GM12878 (cell line): ENCODE measurements around the gene CMTM2. TPM values are rescaled to one million over a fixed set of nuclear protein-coding genes. Genes with fewer than 3 reads are reported as not detected.

Source experiments
- BHLHE40 ChIP-seq, 2 experiments: fragments of 450-650 bp in 1 of 2; IDR thresholded peaks; 2 replicates each; pipeline ENCODE4 v1.6.1; 2011 to 2017; ENCODE audit warnings: low read depth in 2 of 2, borderline replicate concordance in 1 of 2, improper control_type of control experiment in 1 of 2, low read length in 1 of 2, mild to moderate bottlenecking in 1 of 2
- CHD1 ChIP-seq: IDR thresholded peaks from 2 replicates; pipeline ENCODE4 v1.6.1; 2012; ENCODE audit warnings: low read depth, low read length, improper control_type of control experiment
- EGR1 ChIP-seq, 2 experiments: IDR thresholded peaks; 1 replicate in 1 of 2; 2 replicates in 1 of 2; pipeline ENCODE4 v1.6.1; 2011 to 2012; ENCODE audit warnings: low read depth in 2 of 2, low read length in 2 of 2, borderline replicate concordance in 1 of 2, mild to moderate bottlenecking in 1 of 2, moderate library complexity in 1 of 2
- MTA2 ChIP-seq: fragments of 450-650 bp; IDR thresholded peaks from 2 replicates; pipeline ENCODE4 v1.6.1; 2016; ENCODE audit warnings: low read depth, mild to moderate bottlenecking, moderate library complexity
- NRF1 ChIP-seq: conservative IDR thresholded peaks from 2 replicates; pipeline ENCODE4 v1.6.1; 2011; ENCODE audit warnings: mild to moderate bottlenecking, low read depth, low read length, improper control_type of control experiment
- PAX8 ChIP-seq: fragments of 450-650 bp; IDR thresholded peaks from 2 replicates; pipeline ENCODE4 v1.6.1; 2017; ENCODE audit warnings: mild to moderate bottlenecking, moderate library complexity
- POU2F2 ChIP-seq: IDR thresholded peaks from 3 replicates; pipeline ENCODE4 v1.6.1; 2011; ENCODE audit warnings: low read depth, mild to moderate bottlenecking, low read length, borderline replicate concordance
- RAD51 ChIP-seq: fragments of 450-650 bp; IDR thresholded peaks from 2 replicates; pipeline ENCODE4 v1.6.1; 2016; ENCODE audit warnings: moderate library complexity, mild to moderate bottlenecking, inconsistent platforms
- SMAD5 ChIP-seq: IDR thresholded peaks from 2 replicates; pipeline ENCODE4 v1.6.1; 2016; ENCODE audit warnings: antibody characterized with exemption, low read depth
- TAF1 ChIP-seq: IDR thresholded peaks from 2 replicates; pipeline ENCODE4 v1.6.1; 2011; ENCODE audit warnings: mild to moderate bottlenecking, low read depth, low read length, borderline replicate concordance
- USF2 ChIP-seq: IDR thresholded peaks from 2 replicates; pipeline ENCODE4 v1.6.1; 2011; ENCODE audit warnings: low read depth, low read length, improper control_type of control experiment, borderline replicate concordance
- ZNF207 ChIP-seq: fragments of 450-650 bp; IDR thresholded peaks from 2 replicates; pipeline ENCODE4 v1.6.1; 2014; ENCODE audit warnings: antibody characterized with exemption, mild to moderate bottlenecking, borderline replicate concordance
- ZZZ3 ChIP-seq: IDR thresholded peaks from 2 replicates; pipeline ENCODE4 v1.6.1; 2011; ENCODE audit warnings: low read depth; ENCODE audit not compliant: control insufficient read depth, insufficient read length
- polyA plus RNA-seq, 11 experiments: library from polyadenylated mRNA; depleted of rRNA in 4 of 11; unstranded in 6 of 11; stranded (reverse) in 5 of 11; fragments of >200 nt; fragmentation: Nextera tagmentation in 4 of 11; fragmentation: Illumina TruSeq in 1 of 11; extraction: Ambion mirVana in 4 of 11; extraction: Trizol in 1 of 11; gene quantifications; 1 replicate in 1 of 11; 2 replicates in 10 of 11; pipeline versions ENCODE4 v1.2.1 to v1.2.3, GENCODE V29; 2011 to 2016; ENCODE audit warnings: inconsistent platforms in 2 of 11, missing spikeins in 2 of 11, low read depth in 1 of 11
- total RNA-seq, 4 experiments: library from RNA; depleted of rRNA in 3 of 4; stranded (reverse); fragments of >200 nt in 3 of 4; fragmentation: Illumina TruSeq in 1 of 4; extraction: Trizol in 1 of 4; gene quantifications; 2 replicates each; pipeline versions ENCODE4 v1.2.1 to v1.2.3, GENCODE V29; 2013 to 2021
- TF ChIP-seq, protein P1 (sequence below): fragments of 450-650 bp; formaldehyde crosslinking; IDR thresholded peaks from 2 replicates; pipeline ENCODE4 v1.4.0; 2020; ENCODE audit warnings: mild to moderate bottlenecking, moderate library complexity
- TF ChIP-seq, protein P2 (sequence below): fragments of 450-650 bp; IDR thresholded peaks from 2 replicates; pipeline ENCODE4 v1.6.1; 2017; ENCODE audit warnings: antibody characterized with exemption, mild to moderate bottlenecking, moderate library complexity
- TF ChIP-seq, protein P3 (sequence below): fragments of 450-650 bp; IDR thresholded peaks from 2 replicates; pipeline ENCODE4 v1.6.1; 2016; ENCODE audit warnings: mild to moderate bottlenecking

Gene CMTM2
- total and polyA plus RNA-seq, 10 of the 15 experiments (the other 5 are each of a cell fraction or from before 2014, with no cell fraction given): 0.26 to 0.34 TPM; not detected in 8

GRCh38 chr16:66603537-66604375, 24.5 kb downstream of the CMTM2 start (continued):
- TF ChIP-seq, protein P1, sequence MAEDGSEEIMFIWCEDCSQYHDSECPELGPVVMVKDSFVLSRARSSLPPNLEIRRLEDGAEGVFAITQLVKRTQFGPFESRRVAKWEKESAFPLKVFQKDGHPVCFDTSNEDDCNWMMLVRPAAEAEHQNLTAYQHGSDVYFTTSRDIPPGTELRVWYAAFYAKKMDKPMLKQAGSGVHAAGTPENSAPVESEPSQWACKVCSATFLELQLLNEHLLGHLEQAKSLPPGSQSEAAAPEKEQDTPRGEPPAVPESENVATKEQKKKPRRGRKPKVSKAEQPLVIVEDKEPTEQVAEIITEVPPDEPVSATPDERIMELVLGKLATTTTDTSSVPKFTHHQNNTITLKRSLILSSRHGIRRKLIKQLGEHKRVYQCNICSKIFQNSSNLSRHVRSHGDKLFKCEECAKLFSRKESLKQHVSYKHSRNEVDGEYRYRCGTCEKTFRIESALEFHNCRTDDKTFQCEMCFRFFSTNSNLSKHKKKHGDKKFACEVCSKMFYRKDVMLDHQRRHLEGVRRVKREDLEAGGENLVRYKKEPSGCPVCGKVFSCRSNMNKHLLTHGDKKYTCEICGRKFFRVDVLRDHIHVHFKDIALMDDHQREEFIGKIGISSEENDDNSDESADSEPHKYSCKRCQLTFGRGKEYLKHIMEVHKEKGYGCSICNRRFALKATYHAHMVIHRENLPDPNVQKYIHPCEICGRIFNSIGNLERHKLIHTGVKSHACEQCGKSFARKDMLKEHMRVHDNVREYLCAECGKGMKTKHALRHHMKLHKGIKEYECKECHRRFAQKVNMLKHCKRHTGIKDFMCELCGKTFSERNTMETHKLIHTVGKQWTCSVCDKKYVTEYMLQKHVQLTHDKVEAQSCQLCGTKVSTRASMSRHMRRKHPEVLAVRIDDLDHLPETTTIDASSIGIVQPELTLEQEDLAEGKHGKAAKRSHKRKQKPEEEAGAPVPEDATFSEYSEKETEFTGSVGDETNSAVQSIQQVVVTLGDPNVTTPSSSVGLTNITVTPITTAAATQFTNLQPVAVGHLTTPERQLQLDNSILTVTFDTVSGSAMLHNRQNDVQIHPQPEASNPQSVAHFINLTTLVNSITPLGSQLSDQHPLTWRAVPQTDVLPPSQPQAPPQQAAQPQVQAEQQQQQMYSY (CRISPR knock-in tag): no peak
- no peak for TF ChIP-seq ZZZ3
- no peak for TF ChIP-seq TAF1
- peak in 1 of 2 experiments; percentile 45; a peak in 1 of 3 replicates for TF ChIP-seq EGR1 (IDR thresholded peaks at IDR 0.05; ENCODE audit: borderline replicate concordance in 1 of 2, low read depth in 2 of 2, low read length in 2 of 2)
- peak; percentile 34 to 75; a peak in 2 of 4 replicates for TF ChIP-seq BHLHE40 (IDR thresholded peaks at IDR 0.05; ENCODE audit: borderline replicate concordance in 1 of 2, low read depth in 2 of 2, low read length in 1 of 2)
- TF ChIP-seq NRF1: 0 out of 2 replicates have a peak, but pooled peaks have one; percentile 14
- TF ChIP-seq USF2: no peak; the same call in 1 of the 2 replicates
- TF ChIP-seq RAD51: no peak
- TF ChIP-seq SMAD5: no peak
- TF ChIP-seq PAX8: no peak
- peak; percentile 52; the same call in 1 of the 2 replicates for TF ChIP-seq MTA2
- TF ChIP-seq, protein P2, sequence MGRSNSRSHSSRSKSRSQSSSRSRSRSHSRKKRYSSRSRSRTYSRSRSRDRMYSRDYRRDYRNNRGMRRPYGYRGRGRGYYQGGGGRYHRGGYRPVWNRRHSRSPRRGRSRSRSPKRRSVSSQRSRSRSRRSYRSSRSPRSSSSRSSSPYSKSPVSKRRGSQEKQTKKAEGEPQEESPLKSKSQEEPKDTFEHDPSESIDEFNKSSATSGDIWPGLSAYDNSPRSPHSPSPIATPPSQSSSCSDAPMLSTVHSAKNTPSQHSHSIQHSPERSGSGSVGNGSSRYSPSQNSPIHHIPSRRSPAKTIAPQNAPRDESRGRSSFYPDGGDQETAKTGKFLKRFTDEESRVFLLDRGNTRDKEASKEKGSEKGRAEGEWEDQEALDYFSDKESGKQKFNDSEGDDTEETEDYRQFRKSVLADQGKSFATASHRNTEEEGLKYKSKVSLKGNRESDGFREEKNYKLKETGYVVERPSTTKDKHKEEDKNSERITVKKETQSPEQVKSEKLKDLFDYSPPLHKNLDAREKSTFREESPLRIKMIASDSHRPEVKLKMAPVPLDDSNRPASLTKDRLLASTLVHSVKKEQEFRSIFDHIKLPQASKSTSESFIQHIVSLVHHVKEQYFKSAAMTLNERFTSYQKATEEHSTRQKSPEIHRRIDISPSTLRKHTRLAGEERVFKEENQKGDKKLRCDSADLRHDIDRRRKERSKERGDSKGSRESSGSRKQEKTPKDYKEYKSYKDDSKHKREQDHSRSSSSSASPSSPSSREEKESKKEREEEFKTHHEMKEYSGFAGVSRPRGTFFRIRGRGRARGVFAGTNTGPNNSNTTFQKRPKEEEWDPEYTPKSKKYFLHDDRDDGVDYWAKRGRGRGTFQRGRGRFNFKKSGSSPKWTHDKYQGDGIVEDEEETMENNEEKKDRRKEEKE: no peak
- TF ChIP-seq, protein P3, sequence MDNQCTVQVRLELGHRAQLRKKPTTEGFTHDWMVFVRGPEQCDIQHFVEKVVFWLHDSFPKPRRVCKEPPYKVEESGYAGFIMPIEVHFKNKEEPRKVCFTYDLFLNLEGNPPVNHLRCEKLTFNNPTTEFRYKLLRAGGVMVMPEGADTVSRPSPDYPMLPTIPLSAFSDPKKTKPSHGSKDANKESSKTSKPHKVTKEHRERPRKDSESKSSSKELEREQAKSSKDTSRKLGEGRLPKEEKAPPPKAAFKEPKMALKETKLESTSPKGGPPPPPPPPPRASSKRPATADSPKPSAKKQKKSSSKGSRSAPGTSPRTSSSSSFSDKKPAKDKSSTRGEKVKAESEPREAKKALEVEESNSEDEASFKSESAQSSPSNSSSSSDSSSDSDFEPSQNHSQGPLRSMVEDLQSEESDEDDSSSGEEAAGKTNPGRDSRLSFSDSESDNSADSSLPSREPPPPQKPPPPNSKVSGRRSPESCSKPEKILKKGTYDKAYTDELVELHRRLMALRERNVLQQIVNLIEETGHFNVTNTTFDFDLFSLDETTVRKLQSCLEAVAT: peak; percentile 80; the same call in 1 of the 2 replicates
- no peak for TF ChIP-seq CHD1
- no peak for TF ChIP-seq POU2F2
- TF ChIP-seq ZNF207: no peak
